ENCODE data around the gene HAND1. TPM values are rescaled to one million over a fixed set of nuclear protein-coding genes. Genes with fewer than 3 reads are reported as not detected.

Gene HAND1
- total RNA-seq, 2 donors from 2014 or later: 4.4 TPM; not detected in 1

- DNase-seq: no peak
- ATAC-seq: no peak
Measured at GRCh38 chr5:154508114-154508513, 30.1 kb upstream of the HAND1 start.

GRCh38 chr5:154506716-154507080 lies 28.7 kb upstream of the HAND1 start:
- no peak for DNase-seq
- no peak for ATAC-seq
- intact Hi-C loops (cut with DNase I, micrococcal nuclease): no loop called here

More at GRCh38 chr5:154508114-154508513, 30.1 kb upstream of the HAND1 start:
- intact Hi-C loops (cut with DNase I, micrococcal nuclease): no loop called here

GRCh38 chr5:154506049-154506715 lies 28.2 kb upstream of the HAND1 start:
- ATAC-seq (no peak), DNase-seq (no peak)
- intact Hi-C loops (cut with DNase I, micrococcal nuclease): no loop called here

- ATAC-seq (no peak), DNase-seq (no peak)
- intact Hi-C loops (cut with DNase I, micrococcal nuclease): no loop called here
Measured at GRCh38 chr5:154505567-154505966, 27.5 kb upstream of the HAND1 start.

- intact Hi-C loops (cut with DNase I, micrococcal nuclease): no loop called here
- ATAC-seq: no peak
- no peak for DNase-seq
Measured at GRCh38 chr5:154503698-154504039, 25.6 kb upstream of the HAND1 start.

- no peak for DNase-seq
- no peak for ATAC-seq
- intact Hi-C loops (cut with DNase I, micrococcal nuclease): no loop called here
Measured at GRCh38 chr5:154502180-154502579, 24.2 kb upstream of the HAND1 start.

- ATAC-seq: no peak
- intact Hi-C loops (cut with DNase I, micrococcal nuclease): no loop called here
- DNase-seq: no peak
Measured at GRCh38 chr5:154501566-154501965, 23.5 kb upstream of the HAND1 start.

GRCh38 chr5:154498994-154499393 lies 21.0 kb upstream of the HAND1 start:
- intact Hi-C loops (cut with DNase I, micrococcal nuclease): no loop called here
- no peak for DNase-seq
- no peak for ATAC-seq

- DNase-seq: no peak
- intact Hi-C loops (cut with DNase I, micrococcal nuclease): no loop called here
- ATAC-seq: no peak
Measured at GRCh38 chr5:154498591-154498990, 20.6 kb upstream of the HAND1 start.

GRCh38 chr5:154494036-154494435 lies 16.0 kb upstream of the HAND1 start:
- no peak for DNase-seq
- intact Hi-C loops (cut with DNase I, micrococcal nuclease): no loop called here
- no peak for ATAC-seq

- ATAC-seq (no peak), DNase-seq (no peak)
- intact Hi-C loops (cut with DNase I, micrococcal nuclease): no loop called here
Measured at GRCh38 chr5:154493274-154493673, 15.2 kb upstream of the HAND1 start.

GRCh38 chr5:154491941-154492340 lies 13.9 kb upstream of the HAND1 start:
- no peak for DNase-seq
- intact Hi-C loops (cut with DNase I, micrococcal nuclease): no loop called here
- no peak for ATAC-seq

GRCh38 chr5:154487541-154487940 lies 9.5 kb upstream of the HAND1 start:
- ATAC-seq: no peak
- DNase-seq: no peak
- intact Hi-C loops (cut with DNase I, micrococcal nuclease): no loop called here

- no peak for DNase-seq
- ATAC-seq: no peak
- intact Hi-C loops (cut with DNase I, micrococcal nuclease): no loop called here
Measured at GRCh38 chr5:154486427-154486866, 8.4 kb upstream of the HAND1 start.

GRCh38 chr5:154485850-154486426 lies 7.9 kb upstream of the HAND1 start:
- DNase-seq: no peak
- intact Hi-C loops (cut with DNase I, micrococcal nuclease): no loop called here
- no peak for ATAC-seq

GRCh38 chr5:154485096-154485491 lies 7.1 kb upstream of the HAND1 start:
- ATAC-seq (no peak), DNase-seq (no peak)
- intact Hi-C loops (cut with DNase I, micrococcal nuclease): no loop called here

- no peak for DNase-seq
- intact Hi-C loops (cut with DNase I, micrococcal nuclease): no loop called here
- no peak for ATAC-seq
Measured at GRCh38 chr5:154484393-154485095, 6.5 kb upstream of the HAND1 start.

- ATAC-seq (peak; percentile 38), DNase-seq (no peak)
- intact Hi-C loops (cut with DNase I, micrococcal nuclease): no loop called here
Measured at GRCh38 chr5:154483654-154484392, 5.8 kb upstream of the HAND1 start.

GRCh38 chr5:154482528-154483449 lies 4.8 kb upstream of the HAND1 start:
- ATAC-seq (peak; percentile 43), DNase-seq (peak in 1 of 2 donors; percentile 48)
- intact Hi-C loops (cut with DNase I, micrococcal nuclease): no loop called here
